HG02973 (cell line): ENCODE results near the gene LGALS1.
"Not testable (repeated sequence)": the region's sequence is repeated elsewhere in the genome, so short reads cannot be mapped to it uniquely, and the experiment has no call there.

Experiments
- ATAC-seq: cut with Tn5 transposase; IDR thresholded peaks from one replicate; pipeline ENCODE4 v1.9.1; 2021; ENCODE audit warnings: moderate library complexity; ENCODE audit not compliant: unreplicated experiment

Gene LGALS1

GRCh38 chr22:37686002-37686982 lies 10.9 kb downstream of the LGALS1 start, which contains the start of gene NOL12:
TSS of gene NOL12 (plus strand) at chr22:37686343. CDS start at chr22:37686393, 50 bp downstream.
- ATAC-seq, result peak; percentile 51

- no peak for ATAC-seq
These were observed 15.0 kb downstream of the LGALS1 start for GRCh38 chr22:37690407-37690806.

- no peak for ATAC-seq
These were observed 15.6 kb downstream of the LGALS1 start for GRCh38 chr22:37690901-37691504.

- ATAC-seq, result no peak
These were observed 17.3 kb downstream of the LGALS1 start for GRCh38 chr22:37692627-37693285.

- not testable (repeated sequence) for ATAC-seq
These were observed 18.7 kb downstream of the LGALS1 start for GRCh38 chr22:37694131-37694530.

- ATAC-seq, result not testable (repeated sequence)
These were observed 20.8 kb downstream of the LGALS1 start for GRCh38 chr22:37696260-37696656.

- peak; percentile 91 for ATAC-seq
These were observed 21.5 kb downstream of the LGALS1 start, which contains the start of gene TRIOBP for GRCh38 chr22:37696657-37697537. TSS of gene TRIOBP (plus strand) at chr22:37697048. CDS start at chr22:37701366, 4,318 bp downstream.

GRCh38 chr22:37697538-37697835 lies 22.1 kb downstream of the LGALS1 start:
- ATAC-seq, result no peak

GRCh38 chr22:37701141-37701786 lies 25.8 kb downstream of the LGALS1 start:
- ATAC-seq, result no peak

GRCh38 chr22:37703906-37704305 lies 28.5 kb downstream of the LGALS1 start:
- no peak for ATAC-seq

GRCh38 chr22:37704645-37705044 lies 29.2 kb downstream of the LGALS1 start:
- no peak for ATAC-seq

- no peak for ATAC-seq
These were observed 29.8 kb downstream of the LGALS1 start for GRCh38 chr22:37705205-37705604.

- no peak for ATAC-seq
These were observed 33.4 kb downstream of the LGALS1 start for GRCh38 chr22:37708580-37709444.

- no peak for ATAC-seq
These were observed 34.0 kb downstream of the LGALS1 start for GRCh38 chr22:37709445-37709765.

GRCh38 chr22:37710675-37711074 lies 35.2 kb downstream of the LGALS1 start:
- no peak for ATAC-seq

GRCh38 chr22:37711490-37711889 lies 36.1 kb downstream of the LGALS1 start:
- ATAC-seq, result no peak

- no peak for ATAC-seq
These were observed 38.3 kb downstream of the LGALS1 start for GRCh38 chr22:37713761-37714160.

- no peak for ATAC-seq
These were observed 39.2 kb downstream of the LGALS1 start for GRCh38 chr22:37714634-37715033.

GRCh38 chr22:37715760-37716159 lies 40.3 kb downstream of the LGALS1 start:
- no peak for ATAC-seq
